Measurements from ENCODE around the gene COG4. TPM values are rescaled to one million over a fixed set of nuclear protein-coding genes. Genes with fewer than 3 reads are reported as not detected.

Gene COG4
- total RNA-seq, 3 donors from 2014 or later (not counting 1 experiment from before 2014, with no cell fraction given), result 29.5 to 44.4 (median 31.6) TPM

DNA sequence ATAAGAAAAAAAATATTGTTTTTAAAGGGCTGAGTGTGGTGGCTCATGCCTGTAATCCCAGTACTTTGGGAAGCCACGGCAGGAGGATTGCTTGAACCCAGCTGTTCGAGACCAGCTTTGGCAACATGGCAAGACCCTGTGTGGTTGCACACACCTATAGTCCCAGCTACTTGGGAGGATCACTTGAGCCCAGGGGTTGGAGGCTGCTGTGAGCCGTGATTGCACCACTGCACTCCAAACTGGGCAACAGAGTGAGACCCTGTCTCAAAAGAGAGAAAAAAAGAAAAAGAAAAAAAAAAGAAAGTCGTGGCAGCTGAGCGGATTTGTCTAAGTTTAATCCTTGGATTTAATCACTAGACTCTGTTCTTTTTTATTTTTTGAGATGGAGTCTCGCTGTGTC is 75.3 kb downstream of the COG4 start:
- no peak for TF ChIP-seq CTCF (IDR thresholded peaks at IDR 0.05)
- H3K27me3 Mint-ChIP-seq (ENCODE audit: low read depth in 2 of 2), result no peaks in the 10 kb centered on the region
- H3K4me3 Mint-ChIP-seq, result no peak overlapping the region
- H3K4me1 Mint-ChIP-seq, result peaks cover 0 to 4% of the 10 kb centered on the region in 2 donors
- H3K4me1 ChIP-seq (ENCODE audit: control insufficient read depth, insufficient read depth, low read length), result no peaks in the 10 kb centered on the region
- no peaks in the 10 kb centered on the region for H3K9me3 ChIP-seq (ENCODE audit: control insufficient read depth, insufficient read depth, low read length)
- ATAC-seq (no peak), DNase-seq (no peak)
- H3K9me3 Mint-ChIP-seq, result no peaks in the 10 kb centered on the region
- intact Hi-C loops (cut with micrococcal nuclease), result no loop called here
- no peaks in the 10 kb centered on the region for H3K36me3 ChIP-seq (ENCODE audit: control insufficient read depth, insufficient read depth, low read length)
- H3K27ac Mint-ChIP-seq, result no peak overlapping the region
- WGBS (ENCODE audit: insufficient coverage), result 90% methylated on average over 6 of the region's 6 CpGs
- H3K4me3 ChIP-seq (ENCODE audit: low read length), result no peak overlapping the region
- H3K27me3 ChIP-seq (ENCODE audit: control insufficient read depth, insufficient read depth, low read length), result no peaks in the 10 kb centered on the region
- no peak overlapping the region for H3K27ac ChIP-seq (ENCODE audit: low read length)
- H3K36me3 Mint-ChIP-seq, result no peaks in the 10 kb centered on the region

DNA sequence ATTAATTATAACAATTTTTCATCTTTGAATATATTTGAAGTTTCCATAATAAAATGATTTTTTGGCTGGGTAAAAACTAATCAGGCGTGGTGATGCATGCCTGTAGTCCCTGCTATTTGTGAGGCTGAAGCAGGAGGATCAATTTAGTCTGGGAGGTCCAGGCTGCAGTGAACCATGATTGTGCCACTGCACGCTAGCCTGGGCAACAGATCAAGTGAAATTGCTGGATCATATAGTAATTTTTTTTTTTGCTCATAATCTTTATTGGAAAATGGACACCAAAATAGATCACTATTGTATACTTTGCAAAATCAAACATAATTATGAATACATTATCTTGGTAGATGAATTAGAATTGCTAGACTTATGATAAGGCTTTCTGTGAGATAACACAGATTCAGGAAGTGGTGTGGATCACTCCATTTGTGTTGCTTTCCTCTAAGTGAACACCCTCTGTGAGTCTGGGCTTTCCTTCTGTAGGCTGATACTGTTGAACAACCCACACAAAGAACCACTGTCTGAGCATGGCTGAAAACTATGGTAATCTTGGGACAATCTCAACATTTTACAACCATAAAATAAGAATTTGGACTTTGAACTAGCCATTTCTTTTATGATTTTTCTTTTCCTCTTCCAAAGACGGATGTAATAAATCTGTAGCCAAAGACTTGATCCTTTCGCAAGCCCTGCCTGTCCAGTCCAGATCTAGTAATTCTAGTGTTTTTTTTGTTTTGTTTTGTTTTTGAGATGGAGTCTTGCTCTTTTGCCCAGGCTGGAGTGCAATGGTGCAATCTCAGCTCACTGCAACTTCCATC is 78.9 kb downstream of the COG4 start:
- no peak for TF ChIP-seq CTCF (IDR thresholded peaks at IDR 0.05)
- Histone ChIP-seq H3K27ac (ENCODE audit: low read length) (no peak overlapping the region), H3K36me3 (ENCODE audit: control insufficient read depth, insufficient read depth, low read length) (no peaks in the 10 kb centered on the region), H3K4me3 (ENCODE audit: low read length) (no peak overlapping the region), H3K9me3 (ENCODE audit: control insufficient read depth, insufficient read depth, low read length) (no peaks in the 10 kb centered on the region), H3K27me3 (ENCODE audit: control insufficient read depth, insufficient read depth, low read length) (no peaks in the 10 kb centered on the region), H3K4me1 (ENCODE audit: control insufficient read depth, insufficient read depth, low read length) (peaks cover 5% of the 10 kb centered on the region)
- no peak for DNase-seq
- Mint-ChIP-seq H3K27me3 (ENCODE audit: low read depth in 2 of 2) (no peaks in the 10 kb centered on the region), H3K36me3 (no peaks in the 10 kb centered on the region), H3K9me3 (no peaks in the 10 kb centered on the region), H3K4me1 (no peaks in the 10 kb centered on the region), H3K4me3 (no peak overlapping the region), H3K27ac (no peak overlapping the region)
- ATAC-seq, result no peak
- 91% methylated on average over 4 of the region's 4 CpGs for WGBS (ENCODE audit: insufficient coverage)
- intact Hi-C loops (cut with micrococcal nuclease), result no loop called here

GRCh38 chr16:70442344-70442743 is 81.0 kb downstream of the COG4 start:
- H3K36me3 ChIP-seq (ENCODE audit: control insufficient read depth, insufficient read depth, low read length), result no peaks in the 10 kb centered on the region
- H3K4me1 ChIP-seq (ENCODE audit: control insufficient read depth, insufficient read depth, low read length), result peaks cover 19% of the 10 kb centered on the region
- H3K27ac ChIP-seq (ENCODE audit: low read length), result no peak overlapping the region
- no peak for TF ChIP-seq CTCF (IDR thresholded peaks at IDR 0.05)
- H3K36me3 Mint-ChIP-seq, result no peaks in the 10 kb centered on the region
- no peak overlapping the region for H3K4me3 Mint-ChIP-seq
- H3K27me3 ChIP-seq (ENCODE audit: control insufficient read depth, insufficient read depth, low read length), result no peaks in the 10 kb centered on the region
- no peaks in the 10 kb centered on the region for H3K9me3 Mint-ChIP-seq
- H3K27me3 Mint-ChIP-seq (ENCODE audit: low read depth in 2 of 2), result no peaks in the 10 kb centered on the region
- H3K9me3 ChIP-seq (ENCODE audit: control insufficient read depth, insufficient read depth, low read length), result no peaks in the 10 kb centered on the region
- DNase-seq (no peak), ATAC-seq (no peak)
- intact Hi-C loops (cut with micrococcal nuclease), result no loop called here
- peaks cover 11 to 13% of the 10 kb centered on the region in 2 donors for H3K4me1 Mint-ChIP-seq
- no peak overlapping the region for H3K4me3 ChIP-seq (ENCODE audit: low read length)
- WGBS (ENCODE audit: insufficient coverage), result 94% methylated on average over 7 of the region's 7 CpGs
- no peak overlapping the region for H3K27ac Mint-ChIP-seq
